CD8-positive, alpha-beta T cell (primary cell): ENCODE measurements around the gene RBL1. TPM values are rescaled to one million over a fixed set of nuclear protein-coding genes. Genes with fewer than 3 reads are reported as not detected.

ENCODE experiments used
- total RNA-seq, 46 experiments: library from RNA in 2 of 46; stranded (reverse) in 2 of 46; gene quantifications; one replicate each; pipeline ENCODE4 v1.2.3 and lab custom pipeline; 2021 to 2026

The RBL1 gene
- total RNA-seq, 2 experiments from 2014 or later, result 29.6 to 32.6 TPM

Other genes with a start within 250 kb of the RBL1 start
- gene TLDC2, start 219.9 kb downstream of the RBL1 start, total RNA-seq, result not detected
- 10 to 100 TPM; 74.6 to 78.2 TPM for gene SAMHD1, start 144.3 kb downstream of the RBL1 start, total RNA-seq
- 10 to 100 TPM; 60.8 to 68.8 TPM for gene RPN2, start 83.3 kb upstream of the RBL1 start, total RNA-seq
- 1 to 10 TPM in 1 of 2 experiments, under 1 TPM in 1; 0.60 to 1.1 TPM for gene MROH8, start 83.6 kb upstream of the RBL1 start, total RNA-seq
- gene GHRH, start 165.8 kb upstream of the RBL1 start, total RNA-seq, result not detected
- gene MANBAL, start 193.7 kb upstream of the RBL1 start, total RNA-seq, result 1 to 10 TPM; 4.0 to 6.3 TPM